Measurements from ENCODE around the gene SLC35D3.
"Not testable (repeated sequence)": the region's sequence is repeated elsewhere in the genome, so short reads cannot be mapped to it uniquely, and the experiment has no call there.

SLC35D3 gene

DNA sequence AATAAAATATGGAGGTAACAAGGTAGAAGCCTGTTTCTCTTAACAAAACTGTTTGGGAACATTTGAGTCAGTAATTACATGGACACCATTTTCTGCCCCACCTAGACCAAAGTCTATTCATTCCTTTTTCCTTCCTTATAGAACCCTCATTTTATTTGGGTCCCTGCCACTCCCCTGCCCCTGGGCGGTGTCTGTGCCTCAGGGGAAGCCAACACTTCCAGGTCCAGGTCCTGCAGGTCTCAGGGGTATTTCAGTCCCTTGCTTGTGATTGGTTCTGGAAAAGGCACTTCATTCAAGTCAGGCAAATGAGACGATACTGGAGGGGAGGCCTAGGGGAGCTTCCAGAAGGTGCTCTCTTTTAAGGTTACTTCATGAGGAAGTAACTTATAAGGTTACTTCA lies 42.3 kb downstream of the SLC35D3 start:
- no peak for DNase-seq (ENCODE audit: low spot score)

DNA sequence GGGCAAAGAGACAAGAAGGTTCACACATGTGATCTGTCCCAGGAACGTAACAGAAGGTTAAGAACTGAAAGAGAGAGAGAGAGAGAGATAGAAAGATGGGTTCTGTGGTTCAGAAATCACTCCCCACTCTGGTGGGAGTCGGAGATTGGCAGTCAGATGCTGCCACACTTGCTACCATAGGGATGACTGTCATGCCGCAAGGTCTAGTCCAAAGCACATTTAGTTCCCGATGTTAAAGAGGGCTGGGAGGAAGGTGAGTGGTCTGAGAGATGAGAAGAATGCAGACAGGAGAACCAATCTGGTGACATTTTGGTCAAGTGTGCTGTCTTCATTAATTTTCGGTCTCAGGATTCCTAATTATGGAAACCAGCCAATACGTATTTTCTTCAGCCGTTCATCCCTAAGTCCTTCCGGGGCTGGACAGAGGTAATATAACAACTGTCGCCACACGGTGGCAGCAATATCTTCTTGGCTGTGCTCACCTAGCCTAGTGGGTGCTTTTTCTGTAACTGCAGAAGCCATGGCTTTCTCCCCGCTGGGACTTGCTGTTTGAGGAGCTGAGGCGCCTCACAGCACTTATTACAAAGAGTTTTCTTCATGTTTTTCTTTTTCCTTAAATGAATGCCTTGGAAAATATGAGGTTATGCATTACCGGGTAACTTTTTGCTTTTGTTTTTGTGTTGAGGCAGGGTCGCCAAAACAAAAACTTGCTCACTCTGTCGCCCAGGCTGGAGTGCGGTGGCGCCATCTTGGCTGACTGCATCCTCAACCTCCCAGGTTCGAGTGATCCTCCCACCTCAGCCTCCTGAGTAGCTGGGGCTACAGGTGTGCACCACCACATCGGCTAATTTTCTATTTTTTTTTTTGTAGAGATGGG lies 46.0 kb downstream of the SLC35D3 start:
- DNase-seq (ENCODE audit: low spot score): peak; percentile 74

DNA sequence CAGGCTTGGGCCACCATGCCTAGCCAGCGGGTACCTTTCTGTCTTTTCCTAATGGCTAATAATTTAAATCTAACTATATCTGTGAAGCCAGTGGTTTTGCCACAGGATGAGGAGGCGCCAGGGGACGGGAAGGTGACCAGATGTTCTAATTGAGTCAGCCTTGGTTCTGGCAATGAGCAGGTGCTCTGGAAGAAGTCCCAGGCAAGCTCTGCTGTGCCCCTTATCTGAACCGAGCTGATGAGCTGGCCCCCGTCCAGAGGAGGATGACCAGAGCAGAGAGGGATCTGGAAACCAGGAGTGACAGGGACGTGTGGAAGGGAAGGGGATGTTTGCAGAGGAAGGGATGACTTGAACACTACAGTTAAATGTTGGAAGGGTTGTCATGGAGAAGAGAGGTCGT lies 46.7 kb downstream of the SLC35D3 start:
- DNase-seq (ENCODE audit: low spot score): no peak

DNA sequence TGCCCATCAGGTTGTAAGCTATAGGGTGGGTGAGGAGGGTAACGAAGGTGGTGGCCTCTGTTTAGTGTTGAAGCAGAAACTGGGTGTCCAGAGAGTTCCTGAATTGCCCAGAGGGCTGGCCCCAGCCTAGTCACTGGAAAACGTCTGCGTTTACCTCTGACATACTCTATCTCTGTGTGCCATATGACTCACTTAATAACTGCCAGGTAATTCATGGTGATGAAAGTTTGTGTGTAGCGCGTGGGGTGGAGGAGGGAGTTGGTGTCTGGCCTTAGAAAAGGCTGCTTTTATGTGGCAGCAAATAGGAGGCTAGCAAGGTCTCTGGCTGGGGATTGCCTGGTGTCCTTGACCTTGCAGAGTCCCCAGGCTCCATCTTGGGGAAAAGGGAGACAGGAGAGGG lies 47.3 kb downstream of the SLC35D3 start:
- DNase-seq (ENCODE audit: low spot score): no peak

DNA sequence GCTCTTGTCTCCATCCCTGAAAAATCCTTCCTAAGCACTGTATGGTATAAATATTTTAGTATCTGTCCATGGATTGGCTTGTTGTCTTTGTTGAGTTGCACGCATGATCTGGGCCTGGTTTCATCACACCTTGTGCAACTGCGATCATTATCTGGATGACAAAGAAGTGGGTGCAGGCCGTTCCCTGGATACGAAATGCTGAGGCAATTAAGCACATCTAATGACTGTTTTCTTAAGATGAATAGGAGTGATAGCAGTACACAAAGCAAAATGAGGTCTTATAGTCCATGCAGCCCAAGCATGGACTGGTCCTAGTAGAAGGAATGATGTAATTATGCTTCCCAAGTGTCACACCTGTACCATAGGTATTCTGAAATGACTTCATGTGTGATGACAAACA lies 47.8 kb downstream of the SLC35D3 start:
- DNase-seq (ENCODE audit: low spot score): no peak

DNA sequence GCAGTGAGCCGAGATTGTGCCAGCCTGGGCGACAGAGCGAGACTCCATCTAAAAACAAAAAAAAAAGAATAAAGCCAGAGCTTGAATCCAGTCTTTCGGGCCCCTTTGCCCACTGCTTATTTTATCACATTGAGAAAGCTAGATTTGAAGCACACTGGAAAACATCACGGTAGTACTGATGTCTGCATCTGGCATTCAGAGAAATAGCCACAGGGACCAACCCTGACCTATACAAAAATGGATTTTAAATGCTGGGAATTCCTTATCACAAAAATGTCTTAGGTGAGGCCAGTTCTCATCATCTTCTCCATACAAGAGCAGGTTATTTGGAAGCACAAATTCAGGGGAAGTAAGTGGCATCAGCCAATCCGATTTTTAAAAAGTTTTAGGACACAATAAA lies 49.5 kb downstream of the SLC35D3 start:
- no peak for DNase-seq (ENCODE audit: low spot score)

DNA sequence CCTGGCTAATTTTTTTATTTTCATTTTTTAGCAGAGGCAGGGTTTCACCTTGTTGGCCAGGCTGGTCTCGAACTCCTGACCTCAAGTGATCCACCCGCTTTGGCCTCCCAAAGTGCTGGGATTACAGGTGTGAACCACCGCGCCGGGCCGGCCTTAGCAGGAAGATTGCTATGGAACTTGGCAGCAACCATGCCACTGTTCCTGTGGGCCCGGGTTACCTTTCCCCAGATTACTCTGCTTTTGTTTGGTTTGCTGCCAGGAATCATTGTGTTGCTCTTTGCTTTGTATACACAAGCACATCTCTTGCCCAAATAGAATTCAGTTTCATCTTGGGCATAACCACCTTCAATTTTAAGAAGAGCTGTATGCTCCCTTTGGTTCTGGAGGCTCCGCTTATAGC lies 51.7 kb downstream of the SLC35D3 start:
- DNase-seq (ENCODE audit: low spot score): not testable (repeated sequence)
